Measurements from ENCODE around the gene CELA2A. TPM values are rescaled to one million over a fixed set of nuclear protein-coding genes. Genes with fewer than 3 reads are reported as not detected.

Gene CELA2A
- total RNA-seq, 4 donors from 2014 or later, result 0.42 to 9.3 (median 1.5) TPM

DNA sequence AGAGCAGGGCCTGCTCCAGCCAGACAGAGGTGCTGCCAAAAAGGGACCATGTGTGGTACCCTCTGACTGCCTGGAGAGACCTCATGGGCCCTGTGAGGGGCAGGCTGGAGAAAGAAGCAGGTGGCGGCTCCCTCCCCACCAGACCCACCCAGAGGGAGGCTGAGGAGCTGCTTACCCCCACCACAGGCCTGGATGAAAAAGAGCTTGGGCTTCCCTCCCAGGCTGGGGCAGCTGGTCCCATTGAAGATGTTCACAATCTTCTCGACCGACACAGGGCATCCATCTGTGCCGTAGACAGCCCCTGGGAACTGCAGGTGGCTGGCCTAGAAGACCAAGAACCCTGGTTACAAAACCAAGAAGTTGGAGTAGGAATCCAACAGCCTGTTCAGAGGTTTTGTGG lies 47.9 kb downstream of the CELA2A start:
- Histone ChIP-seq H3K9me3 (no peaks in the 10 kb centered on the region), H3K4me1 (no peaks in the 10 kb centered on the region), H3K4me3 (no peak overlapping the region), H3K27me3 (no peaks in the 10 kb centered on the region), H3K27ac (peak overlapping the region in 2 of 4 donors; percentile 20 to 72), H3K36me3 (peaks cover 0 to 75% (median 6%) of the 10 kb centered on the region in 3 donors)
- TF ChIP-seq POLR2A (IDR thresholded peaks at IDR 0.05), result no peak
- TF ChIP-seq EP300 (IDR thresholded peaks at IDR 0.05), result no peak
- TF ChIP-seq, protein P1, sequence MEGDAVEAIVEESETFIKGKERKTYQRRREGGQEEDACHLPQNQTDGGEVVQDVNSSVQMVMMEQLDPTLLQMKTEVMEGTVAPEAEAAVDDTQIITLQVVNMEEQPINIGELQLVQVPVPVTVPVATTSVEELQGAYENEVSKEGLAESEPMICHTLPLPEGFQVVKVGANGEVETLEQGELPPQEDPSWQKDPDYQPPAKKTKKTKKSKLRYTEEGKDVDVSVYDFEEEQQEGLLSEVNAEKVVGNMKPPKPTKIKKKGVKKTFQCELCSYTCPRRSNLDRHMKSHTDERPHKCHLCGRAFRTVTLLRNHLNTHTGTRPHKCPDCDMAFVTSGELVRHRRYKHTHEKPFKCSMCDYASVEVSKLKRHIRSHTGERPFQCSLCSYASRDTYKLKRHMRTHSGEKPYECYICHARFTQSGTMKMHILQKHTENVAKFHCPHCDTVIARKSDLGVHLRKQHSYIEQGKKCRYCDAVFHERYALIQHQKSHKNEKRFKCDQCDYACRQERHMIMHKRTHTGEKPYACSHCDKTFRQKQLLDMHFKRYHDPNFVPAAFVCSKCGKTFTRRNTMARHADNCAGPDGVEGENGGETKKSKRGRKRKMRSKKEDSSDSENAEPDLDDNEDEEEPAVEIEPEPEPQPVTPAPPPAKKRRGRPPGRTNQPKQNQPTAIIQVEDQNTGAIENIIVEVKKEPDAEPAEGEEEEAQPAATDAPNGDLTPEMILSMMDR (IDR thresholded peaks at IDR 0.05), result no peak
- no peak for DNase-seq (ENCODE audit: low spot score in 2 of 2)
- WGBS, 2 donors, result 47 to 73% methylated on average over 3 to 4 of the region's 4 CpGs

DNA sequence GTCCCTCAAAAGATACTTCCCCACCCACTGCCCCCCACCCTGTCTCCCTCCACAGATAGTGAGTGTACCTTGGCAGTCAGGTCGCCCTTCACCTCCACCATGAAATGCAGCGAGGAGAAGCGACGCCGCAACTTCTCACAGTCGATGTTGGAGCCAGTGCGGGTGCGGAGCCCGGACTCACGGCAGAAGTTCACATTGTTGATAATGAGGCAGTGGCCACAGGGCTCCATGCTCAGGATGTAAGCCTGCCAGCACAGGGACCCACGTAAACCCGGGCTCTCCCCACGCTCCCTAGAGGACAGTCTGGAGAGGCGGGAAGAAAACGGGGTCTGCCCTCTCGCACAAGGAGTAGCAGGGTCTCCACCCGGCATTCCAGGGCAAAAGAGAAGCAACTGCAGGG lies 50.3 kb downstream of the CELA2A start:
- Histone ChIP-seq H3K27ac (peak overlapping the region in 1 of 4 donors; percentile 72), H3K4me3 (no peak overlapping the region), H3K4me1 (no peaks in the 10 kb centered on the region), H3K36me3 (peaks cover 0 to 63% (median 6%) of the 10 kb centered on the region in 3 donors), H3K9me3 (no peaks in the 10 kb centered on the region), H3K27me3 (no peaks in the 10 kb centered on the region)
- TF ChIP-seq EP300 (IDR thresholded peaks at IDR 0.05), result no peak
- TF ChIP-seq POLR2A (IDR thresholded peaks at IDR 0.05), result no peak
- TF ChIP-seq, protein P1 (IDR thresholded peaks at IDR 0.05), result no peak
- DNase-seq (ENCODE audit: low spot score in 2 of 2), result no peak
- 90 to 91% methylated on average over 17 of the region's 17 CpGs for WGBS, 2 donors

- Histone ChIP-seq H3K4me1 (no peaks in the 10 kb centered on the region), H3K36me3 (peaks cover 0 to 63% (median 2%) of the 10 kb centered on the region in 3 donors), H3K4me3 (no peak overlapping the region), H3K27ac (no peak overlapping the region), H3K9me3 (no peaks in the 10 kb centered on the region), H3K27me3 (no peaks in the 10 kb centered on the region)
- TF ChIP-seq POLR2A (IDR thresholded peaks at IDR 0.05) (no peak), EP300 (IDR thresholded peaks at IDR 0.05) (no peak)
- TF ChIP-seq, protein P1 (IDR thresholded peaks at IDR 0.05), result no peak
- no peak for DNase-seq (ENCODE audit: low spot score in 2 of 2)
- WGBS, 2 donors, result 94 to 99% methylated on average over 5 of the region's 5 CpGs
Measured at GRCh38 chr1:15507278-15507677, 50.7 kb downstream of the CELA2A start.

GRCh38 chr1:15508700-15509487 lies 52.4 kb downstream of the CELA2A start:
- TF ChIP-seq, protein P1 (IDR thresholded peaks at IDR 0.05), result no peak
- TF ChIP-seq EP300 (IDR thresholded peaks at IDR 0.05), result no peak
- no peak overlapping the region for H3K27ac ChIP-seq
- no peaks in the 10 kb centered on the region for H3K9me3 ChIP-seq
- no peaks in the 10 kb centered on the region for H3K4me1 ChIP-seq
- H3K4me3 ChIP-seq, result no peak overlapping the region
- H3K27me3 ChIP-seq, result no peaks in the 10 kb centered on the region
- WGBS, 2 donors, result 88 to 92% methylated on average over 12 of the region's 12 CpGs
- H3K36me3 ChIP-seq, result peaks cover 0 to 56% (median 0%) of the 10 kb centered on the region in 3 donors
- no peak for DNase-seq (ENCODE audit: low spot score in 2 of 2)

DNA sequence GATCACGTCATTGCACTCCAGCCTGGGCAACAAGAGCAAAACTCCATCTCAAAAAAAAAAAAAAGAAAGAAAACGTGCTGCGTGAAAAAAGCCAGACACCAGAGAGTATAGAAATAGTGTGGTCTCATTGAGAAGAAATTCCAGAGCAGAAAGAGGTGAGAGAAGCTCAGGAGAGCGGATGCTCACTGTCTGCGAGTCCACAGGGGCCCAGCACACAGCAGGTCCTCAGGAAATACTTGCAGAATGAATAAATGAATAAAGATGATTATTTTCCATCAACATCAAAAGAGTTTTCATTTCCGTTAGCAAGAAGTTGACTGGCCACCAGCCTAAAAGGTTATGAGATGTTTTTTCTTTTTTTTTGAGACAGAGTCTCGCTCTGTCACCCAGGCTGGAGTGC lies 53.1 kb downstream of the CELA2A start:
- H3K4me1 ChIP-seq, result no peaks in the 10 kb centered on the region
- no peaks in the 10 kb centered on the region for H3K27me3 ChIP-seq
- H3K9me3 ChIP-seq, result no peaks in the 10 kb centered on the region
- peaks cover 0 to 55% (median 0%) of the 10 kb centered on the region in 3 donors for H3K36me3 ChIP-seq
- TF ChIP-seq, protein P1 (IDR thresholded peaks at IDR 0.05), result no peak
- TF ChIP-seq POLR2A (IDR thresholded peaks at IDR 0.05) (no peak), EP300 (IDR thresholded peaks at IDR 0.05) (no peak)
- 72 to 78% methylated on average over 7 of the region's 7 CpGs for WGBS, 2 donors
- no peak for DNase-seq (ENCODE audit: low spot score in 2 of 2)
- H3K27ac ChIP-seq, result no peak overlapping the region
- H3K4me3 ChIP-seq, result no peak overlapping the region

Data from tibial nerve (tissue), 4 donors.